ENCODE measurements around the gene CZIB. TPM values are rescaled to one million over a fixed set of nuclear protein-coding genes. Genes with fewer than 3 reads are reported as not detected.

CZIB gene
- total RNA-seq, 1 donor from 2014 or later: 72.7 TPM

- Mint-ChIP-seq H3K27ac (no peak overlapping the region), H3K4me3 (no peak overlapping the region), H3K9me3 (no peaks in the 10 kb centered on the region), H3K27me3 (no peaks in the 10 kb centered on the region), H3K36me3 (no peaks in the 10 kb centered on the region), H3K4me1 (ENCODE audit: unreplicated experiment) (no peaks in the 10 kb centered on the region)
- DNase-seq (ENCODE audit: extremely low spot score, unreplicated experiment): no peak
- no peak for TF ChIP-seq CTCF (conservative IDR thresholded peaks at IDR 0.05)
Observed at GRCh38 chr1:53264048-53264447, 43.6 kb upstream of the CZIB start.

GRCh38 chr1:53262000-53262399 is 41.6 kb upstream of the CZIB start:
- H3K9me3 Mint-ChIP-seq: no peaks in the 10 kb centered on the region
- no peak overlapping the region for H3K27ac Mint-ChIP-seq
- H3K27me3 Mint-ChIP-seq: no peaks in the 10 kb centered on the region
- no peaks in the 10 kb centered on the region for H3K4me1 Mint-ChIP-seq (ENCODE audit: unreplicated experiment)
- DNase-seq (ENCODE audit: extremely low spot score, unreplicated experiment): no peak
- no peaks in the 10 kb centered on the region for H3K36me3 Mint-ChIP-seq
- no peak overlapping the region for H3K4me3 Mint-ChIP-seq
- TF ChIP-seq CTCF (conservative IDR thresholded peaks at IDR 0.05): no peak

GRCh38 chr1:53260631-53261247 is 40.3 kb upstream of the CZIB start:
- Mint-ChIP-seq H3K4me1 (ENCODE audit: unreplicated experiment) (no peaks in the 10 kb centered on the region), H3K36me3 (no peaks in the 10 kb centered on the region), H3K27me3 (no peaks in the 10 kb centered on the region), H3K9me3 (no peaks in the 10 kb centered on the region), H3K4me3 (no peak overlapping the region), H3K27ac (no peak overlapping the region)
- TF ChIP-seq CTCF (conservative IDR thresholded peaks at IDR 0.05): no peak
- DNase-seq (ENCODE audit: extremely low spot score, unreplicated experiment): no peak

- Mint-ChIP-seq H3K9me3 (no peaks in the 10 kb centered on the region), H3K27ac (no peak overlapping the region), H3K36me3 (no peaks in the 10 kb centered on the region), H3K4me1 (ENCODE audit: unreplicated experiment) (no peaks in the 10 kb centered on the region), H3K27me3 (no peaks in the 10 kb centered on the region), H3K4me3 (no peak overlapping the region)
- no peak for TF ChIP-seq CTCF (conservative IDR thresholded peaks at IDR 0.05)
- no peak for DNase-seq (ENCODE audit: extremely low spot score, unreplicated experiment)
Observed at GRCh38 chr1:53259932-53260331, 39.5 kb upstream of the CZIB start.

GRCh38 chr1:53258216-53258615 is 37.8 kb upstream of the CZIB start:
- no peak for TF ChIP-seq CTCF (conservative IDR thresholded peaks at IDR 0.05)
- H3K4me1 Mint-ChIP-seq (ENCODE audit: unreplicated experiment): no peaks in the 10 kb centered on the region
- H3K27ac Mint-ChIP-seq: peak overlapping the region; percentile 98
- DNase-seq (ENCODE audit: extremely low spot score, unreplicated experiment): no peak
- H3K36me3 Mint-ChIP-seq: no peaks in the 10 kb centered on the region
- H3K9me3 Mint-ChIP-seq: no peaks in the 10 kb centered on the region
- H3K4me3 Mint-ChIP-seq: no peak overlapping the region
- no peaks in the 10 kb centered on the region for H3K27me3 Mint-ChIP-seq
